ENCODE results near the gene FMN2.

- TF ChIP-seq ZNF518A (tag by site-specific recombination; conservative IDR thresholded peaks at IDR 0.05; ENCODE audit: low read depth) (no peak), ZNF639 (tag by site-specific recombination; IDR thresholded peaks at IDR 0.05) (no peak), ZNF114 (tag by site-specific recombination; IDR thresholded peaks at IDR 0.05) (no peak), CTCF (tag by site-specific recombination; IDR thresholded peaks at IDR 0.05) (no peak), ZNF274 (IDR thresholded peaks at IDR 0.05; ENCODE audit: low read length) (no peak), ZNF274 (tag by site-specific recombination; IDR thresholded peaks at IDR 0.05; ENCODE audit: borderline replicate concordance) (no peak), ZNF112 (tag by site-specific recombination; IDR thresholded peaks at IDR 0.05) (no peak), MYNN (tag by site-specific recombination; IDR thresholded peaks at IDR 0.05; ENCODE audit: borderline replicate concordance) (no peak), ZNF24 (tag by site-specific recombination; IDR thresholded peaks at IDR 0.05) (no peak), ZNF585B (tag by site-specific recombination; IDR thresholded peaks at IDR 0.05) (no peak), ZNF501 (tag by site-specific recombination; IDR thresholded peaks at IDR 0.05) (no peak), PBX3 (CRISPR knock-in tag; IDR thresholded peaks at IDR 0.05) (no peak), YY1 (tag by site-specific recombination; IDR thresholded peaks at IDR 0.05) (no peak), ZNF341 (tag by site-specific recombination; IDR thresholded peaks at IDR 0.05; ENCODE audit: low read depth) (no peak)
Observed at GRCh38 chr1:240207073-240207709, 115.5 kb downstream of the FMN2 start.
